ENCODE measurements around the gene USP2.

DNA sequence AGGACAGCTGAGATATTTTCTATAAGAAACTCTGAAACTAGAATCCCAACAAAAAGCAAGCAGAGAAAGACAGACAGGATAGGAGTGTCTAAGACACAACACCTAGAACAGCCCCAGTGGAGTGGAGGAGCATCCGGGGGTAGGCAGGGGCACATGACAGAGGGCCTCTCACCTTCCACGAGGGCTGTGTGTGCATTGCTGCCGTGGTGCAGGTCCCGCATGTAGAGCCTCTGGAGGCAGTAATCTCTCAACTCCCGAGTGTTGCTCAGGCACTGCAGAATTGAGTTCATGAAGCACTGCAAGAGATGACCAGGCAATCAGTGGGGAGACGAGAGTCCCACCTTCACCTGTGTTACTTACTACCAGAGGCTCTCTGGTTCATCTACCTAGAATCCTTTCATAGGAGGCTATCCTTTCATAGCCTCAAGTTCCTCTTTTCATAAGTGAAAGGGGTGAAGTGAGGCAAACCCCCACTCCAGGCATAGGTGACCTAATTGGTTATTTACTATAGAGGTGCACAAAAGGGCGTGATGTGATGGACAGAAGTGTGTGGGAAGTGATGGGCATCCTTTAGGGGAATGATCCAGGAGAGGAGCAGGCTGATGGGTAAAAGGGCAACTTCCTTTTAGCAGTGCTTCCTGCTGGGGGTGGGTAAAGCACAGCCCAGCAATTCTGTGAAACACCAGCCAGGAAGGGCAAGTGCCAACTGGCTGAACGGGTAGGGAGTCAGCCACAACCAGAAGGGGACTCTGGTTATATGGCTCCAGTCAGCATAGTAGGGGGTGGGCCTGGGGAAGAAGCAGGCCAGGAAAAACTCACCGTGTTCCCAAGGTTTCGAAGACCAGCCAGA is 21.9 kb downstream of the USP2 start:
- TF ChIP-seq, protein P1, sequence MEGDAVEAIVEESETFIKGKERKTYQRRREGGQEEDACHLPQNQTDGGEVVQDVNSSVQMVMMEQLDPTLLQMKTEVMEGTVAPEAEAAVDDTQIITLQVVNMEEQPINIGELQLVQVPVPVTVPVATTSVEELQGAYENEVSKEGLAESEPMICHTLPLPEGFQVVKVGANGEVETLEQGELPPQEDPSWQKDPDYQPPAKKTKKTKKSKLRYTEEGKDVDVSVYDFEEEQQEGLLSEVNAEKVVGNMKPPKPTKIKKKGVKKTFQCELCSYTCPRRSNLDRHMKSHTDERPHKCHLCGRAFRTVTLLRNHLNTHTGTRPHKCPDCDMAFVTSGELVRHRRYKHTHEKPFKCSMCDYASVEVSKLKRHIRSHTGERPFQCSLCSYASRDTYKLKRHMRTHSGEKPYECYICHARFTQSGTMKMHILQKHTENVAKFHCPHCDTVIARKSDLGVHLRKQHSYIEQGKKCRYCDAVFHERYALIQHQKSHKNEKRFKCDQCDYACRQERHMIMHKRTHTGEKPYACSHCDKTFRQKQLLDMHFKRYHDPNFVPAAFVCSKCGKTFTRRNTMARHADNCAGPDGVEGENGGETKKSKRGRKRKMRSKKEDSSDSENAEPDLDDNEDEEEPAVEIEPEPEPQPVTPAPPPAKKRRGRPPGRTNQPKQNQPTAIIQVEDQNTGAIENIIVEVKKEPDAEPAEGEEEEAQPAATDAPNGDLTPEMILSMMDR (IDR thresholded peaks at IDR 0.05; ENCODE audit: insufficient read depth, low read length, poor library complexity, severe bottlenecking) = no peak
- TF ChIP-seq EZH2phosphoT487 (conservative IDR thresholded peaks at IDR 0.05; ENCODE audit: low read length) = no peak
